NT2/D1 (cell line): ENCODE data around the gene CYBA.
A peak's percentile ranks its signal among the peaks of the same experiment; 100 is the strongest.

Experiments used
- DNase-seq: peaks from one replicate; pipeline ENCODE4 v3.0.0-alpha.2; 2011; ENCODE audit warnings: low read depth, low spot score
- H3K27me3 ChIP-seq: 2 replicates; pipeline ENCODE4 v1.6.0; 2011; ENCODE audit warnings: mild to moderate bottlenecking; ENCODE audit not compliant: insufficient read length, insufficient read depth
- H3K36me3 ChIP-seq: 2 replicates; pipeline ENCODE4 v1.6.1; 2011; ENCODE audit warnings: mild to moderate bottlenecking, low read length, mixed read lengths; ENCODE audit not compliant: insufficient read depth, insufficient read length
- H3K4me1 ChIP-seq: 2 replicates; pipeline ENCODE4 v1.5.1; 2011; ENCODE audit not compliant: insufficient read depth, insufficient read length
- H3K4me3 ChIP-seq: 2 replicates; pipeline ENCODE4 v1.5.1; 2011; ENCODE audit warnings: low read depth; ENCODE audit not compliant: insufficient read length
- H3K9ac ChIP-seq: 2 replicates; pipeline ENCODE4 v1.6.0; 2011; ENCODE audit warnings: low read depth; ENCODE audit not compliant: insufficient read length
- H3K9me3 ChIP-seq: 2 replicates; pipeline ENCODE4 v1.5.1; 2011; ENCODE audit warnings: mild to moderate bottlenecking, low read length; ENCODE audit not compliant: insufficient read depth
- SUZ12 ChIP-seq: IDR thresholded peaks from 2 replicates; pipeline ENCODE4 v1.6.1; 2011; ENCODE audit not compliant: insufficient read length, insufficient read depth; ENCODE audit errors: extremely low read depth
- YY1 ChIP-seq: IDR thresholded peaks from 2 replicates; pipeline ENCODE4 v1.6.1; 2011; ENCODE audit not compliant: insufficient read length, insufficient read depth
- ZNF274 ChIP-seq: IDR thresholded peaks from 2 replicates; pipeline ENCODE4 v1.6.1; 2011; ENCODE audit warnings: mild to moderate bottlenecking, low read depth, low read length

CYBA gene

GRCh38 chr16:88695753-88696152 lies 44.9 kb upstream of the CYBA start:
- no peak for TF ChIP-seq ZNF274
- TF ChIP-seq YY1: no peak
- TF ChIP-seq SUZ12: no peak

GRCh38 chr16:88695218-88695617 lies 44.4 kb upstream of the CYBA start:
- no peak for TF ChIP-seq SUZ12
- no peak for TF ChIP-seq YY1
- TF ChIP-seq ZNF274: no peak
- H3K9ac ChIP-seq: peak overlapping the region; percentile 10
- DNase-seq: no peak

More at GRCh38 chr16:88695753-88696152, 44.9 kb upstream of the CYBA start:
- Histone ChIP-seq H3K4me1 (peaks cover 6% of the 10 kb centered on the region), H3K4me3 (no peak overlapping the region), H3K36me3 (peaks cover 59% of the 10 kb centered on the region), H3K9ac (no peak overlapping the region), H3K27me3 (peaks cover 3% of the 10 kb centered on the region), H3K9me3 (no peaks in the 10 kb centered on the region)
- DNase-seq: no peak

GRCh38 chr16:88694221-88695087 lies 43.6 kb upstream of the CYBA start:
- Histone ChIP-seq H3K4me3 (no peak overlapping the region), H3K9me3 (no peaks in the 10 kb centered on the region), H3K27me3 (peaks cover 13% of the 10 kb centered on the region), H3K9ac (peak overlapping the region; percentile 10), H3K4me1 (peaks cover 10% of the 10 kb centered on the region), H3K36me3 (peaks cover 46% of the 10 kb centered on the region)
- TF ChIP-seq ZNF274: no peak
- TF ChIP-seq SUZ12: no peak
- TF ChIP-seq YY1: no peak
- no peak for DNase-seq

More at GRCh38 chr16:88695218-88695617, 44.4 kb upstream of the CYBA start:
- H3K27me3 ChIP-seq: peaks cover 8% of the 10 kb centered on the region
- H3K4me1 ChIP-seq: peaks cover 9% of the 10 kb centered on the region
- H3K9me3 ChIP-seq: no peaks in the 10 kb centered on the region
- H3K36me3 ChIP-seq: peaks cover 54% of the 10 kb centered on the region
- H3K4me3 ChIP-seq: no peak overlapping the region

DNA sequence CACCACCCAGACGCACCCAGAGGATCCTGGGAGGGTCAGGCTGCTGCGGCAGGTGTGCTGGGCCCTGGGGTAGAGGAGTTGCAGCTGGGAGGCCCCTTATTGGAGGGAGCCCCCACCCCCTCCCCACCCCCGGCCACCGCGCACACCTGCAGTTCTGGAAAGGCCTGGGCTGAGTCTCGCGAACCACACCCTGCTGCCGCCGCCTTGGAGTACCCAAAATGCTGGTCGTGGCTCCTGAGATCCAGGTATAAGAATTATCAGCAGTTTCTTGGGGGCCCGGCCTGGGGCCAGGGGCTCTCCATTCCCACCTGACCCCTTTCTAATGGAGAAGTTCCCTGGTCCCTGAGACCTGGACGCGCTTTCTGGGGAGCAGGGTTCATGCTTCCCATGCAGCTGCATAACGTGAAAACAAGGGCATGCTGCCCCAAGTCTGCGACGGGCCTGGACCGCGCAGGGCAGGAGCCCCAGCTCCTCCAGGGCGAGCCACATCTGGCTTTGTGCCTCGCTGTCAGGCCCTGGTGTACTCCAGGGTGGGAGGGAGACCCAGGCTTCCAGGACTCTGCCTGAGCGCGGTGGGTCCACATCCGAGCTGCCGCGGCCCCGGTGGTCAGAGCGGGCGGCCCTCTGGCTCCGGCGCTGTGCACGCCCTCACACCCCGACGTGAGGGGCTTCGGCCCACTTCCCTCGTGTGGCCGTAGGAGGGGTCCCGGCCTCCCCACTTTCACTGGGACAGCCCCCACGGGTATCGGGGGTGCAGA lies 42.7 kb upstream of the CYBA start:
- no peaks in the 10 kb centered on the region for H3K9me3 ChIP-seq
- H3K36me3 ChIP-seq: peaks cover 38% of the 10 kb centered on the region
- H3K9ac ChIP-seq: no peak overlapping the region
- H3K4me1 ChIP-seq: peaks cover 15% of the 10 kb centered on the region
- no peak overlapping the region for H3K4me3 ChIP-seq
- H3K27me3 ChIP-seq: peaks cover 22% of the 10 kb centered on the region
- no peak for TF ChIP-seq SUZ12
- TF ChIP-seq YY1: no peak
- TF ChIP-seq ZNF274: no peak
- no peak for DNase-seq

- Histone ChIP-seq H3K9ac (no peak overlapping the region), H3K27me3 (peaks cover 29% of the 10 kb centered on the region)
These were observed 42.0 kb upstream of the CYBA start for GRCh38 chr16:88692861-88693260.

DNA sequence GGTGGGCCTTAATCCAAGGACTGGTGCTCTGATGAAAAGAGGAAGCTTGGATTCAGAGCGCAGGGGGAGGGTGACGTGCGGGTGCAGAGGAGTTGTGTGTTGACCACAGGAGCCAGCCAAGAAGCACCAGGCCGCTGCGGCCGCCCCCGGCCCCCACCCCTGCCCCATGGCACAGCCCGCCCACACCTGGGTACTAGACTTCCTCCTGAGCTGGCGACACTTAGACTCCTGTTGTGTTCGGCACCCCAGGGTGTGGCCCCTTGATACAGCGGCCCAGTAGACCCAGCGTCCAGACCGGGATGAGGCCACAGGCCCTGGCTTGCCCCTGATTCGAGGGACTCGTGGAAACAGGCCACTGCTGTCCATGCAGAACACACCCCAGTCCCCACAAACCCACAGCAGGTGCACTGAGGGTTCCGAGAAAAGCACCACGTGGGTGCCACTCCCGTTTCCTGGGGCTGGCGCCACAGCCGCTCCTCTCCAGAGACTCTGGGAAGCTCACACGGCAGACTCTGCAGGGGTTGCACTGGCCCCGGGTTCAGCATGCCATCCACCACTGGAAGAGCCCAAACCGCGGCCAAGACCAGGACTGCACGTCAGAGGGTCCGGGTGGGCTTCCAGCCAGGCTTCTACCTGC lies 41.2 kb upstream of the CYBA start:
- TF ChIP-seq ZNF274 (no peak), SUZ12 (no peak)
- Histone ChIP-seq H3K9me3 (no peaks in the 10 kb centered on the region), H3K4me1 (peaks cover 24% of the 10 kb centered on the region), H3K4me3 (no peak overlapping the region), H3K36me3 (peaks cover 22% of the 10 kb centered on the region), H3K9ac (no peak overlapping the region), H3K27me3 (peaks cover 37% of the 10 kb centered on the region)
- no peak for DNase-seq

More at GRCh38 chr16:88692861-88693260, 42.0 kb upstream of the CYBA start:
- H3K4me3 ChIP-seq: no peak overlapping the region
- no peaks in the 10 kb centered on the region for H3K9me3 ChIP-seq
- DNase-seq: no peak
- no peak for TF ChIP-seq ZNF274
- no peak for TF ChIP-seq SUZ12
- TF ChIP-seq YY1: no peak
- H3K4me1 ChIP-seq: peaks cover 22% of the 10 kb centered on the region
- H3K36me3 ChIP-seq: peaks cover 31% of the 10 kb centered on the region

- no peak overlapping the region for H3K4me3 ChIP-seq
- H3K9ac ChIP-seq: no peak overlapping the region
- no peaks in the 10 kb centered on the region for H3K9me3 ChIP-seq
- no peak for DNase-seq
- TF ChIP-seq SUZ12: no peak
- no peak for TF ChIP-seq YY1
- no peak for TF ChIP-seq ZNF274
- peaks cover 15% of the 10 kb centered on the region for H3K36me3 ChIP-seq
- H3K27me3 ChIP-seq: peaks cover 44% of the 10 kb centered on the region
- peaks cover 29% of the 10 kb centered on the region for H3K4me1 ChIP-seq
These were observed 40.4 kb upstream of the CYBA start for GRCh38 chr16:88691129-88691813.
